Fibroblast of skin of back (primary cell): ENCODE results near the gene TMEM203.

Experiments
- DNase-seq: peaks from one replicate; pipeline ENCODE4 v3.0.0-alpha.2; 2013

TMEM203 gene

DNA sequence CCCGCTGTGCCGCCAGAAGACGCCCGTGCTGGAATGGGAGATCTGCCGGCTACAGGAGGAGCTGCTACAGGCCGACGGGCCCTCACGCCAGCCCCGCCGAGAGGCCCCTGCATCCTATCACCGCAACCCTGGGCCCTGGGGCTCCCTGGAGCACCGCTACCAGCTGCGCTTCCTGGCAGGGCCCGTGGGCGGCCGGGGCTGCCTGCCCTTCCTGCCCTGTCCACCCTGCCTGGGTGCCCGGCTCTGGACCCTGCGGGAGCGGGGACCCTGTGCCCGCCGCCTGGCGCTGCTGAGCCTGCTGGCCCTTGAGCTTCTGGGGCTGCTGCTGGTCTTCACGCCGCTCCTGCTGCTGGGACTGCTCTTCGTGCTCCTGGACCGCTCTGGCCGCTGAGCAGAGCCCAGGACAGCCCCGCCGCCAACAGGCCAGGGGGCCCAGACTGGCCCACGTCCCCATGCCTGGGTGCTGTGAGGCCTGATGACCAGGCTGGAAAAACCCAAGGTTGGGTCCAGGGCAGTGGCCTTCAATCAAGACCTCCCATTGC is 12.8 kb upstream of the TMEM203 start:
- DNase-seq = no peak

DNA sequence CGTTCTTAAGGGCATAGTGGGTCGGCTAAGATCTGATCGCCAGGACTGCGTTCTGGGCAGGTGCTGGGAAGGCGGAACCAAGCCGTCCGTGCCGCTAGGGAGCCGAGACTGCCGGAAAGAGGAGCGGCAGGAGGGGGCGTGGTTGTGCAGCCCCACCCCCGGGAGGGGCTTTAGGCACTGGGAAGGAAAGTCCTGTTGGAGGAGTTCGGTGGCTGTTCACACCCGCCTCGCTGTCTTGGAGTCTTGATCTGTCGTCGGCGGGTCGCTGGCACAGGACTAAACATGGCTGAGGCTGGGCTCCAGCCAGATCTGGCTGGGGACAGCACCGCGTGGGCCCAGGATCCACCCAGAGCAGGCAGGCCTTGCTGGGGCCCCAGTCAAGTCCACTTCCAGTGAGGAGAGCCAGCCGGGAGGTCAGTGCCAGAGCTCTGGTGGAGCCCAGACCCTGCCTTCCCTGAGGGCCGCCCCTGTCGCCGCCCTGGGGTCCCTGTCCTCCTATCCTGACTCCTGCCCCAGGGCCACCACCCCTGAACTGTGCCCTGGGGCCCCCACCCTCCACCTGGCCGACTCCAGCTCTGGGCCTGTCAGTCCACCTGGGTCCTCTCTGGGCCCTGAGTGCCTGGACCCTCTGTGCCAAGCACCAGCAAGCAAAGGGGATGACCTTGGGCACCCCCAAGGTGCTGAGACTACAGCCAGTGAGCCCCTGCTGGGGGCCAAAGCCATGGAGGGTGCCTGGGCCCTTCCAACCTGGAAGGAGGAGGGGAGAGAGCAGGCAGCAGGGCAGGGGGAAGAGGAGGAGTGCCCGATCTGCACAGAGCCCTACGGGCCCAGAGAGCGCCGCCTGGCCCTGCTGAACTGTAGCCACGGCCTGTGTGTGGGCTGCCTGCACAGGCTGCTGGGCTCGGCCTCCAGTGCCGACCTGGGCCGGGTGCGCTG is 12.1 kb upstream of the TMEM203 start:
- DNase-seq = no peak

DNA sequence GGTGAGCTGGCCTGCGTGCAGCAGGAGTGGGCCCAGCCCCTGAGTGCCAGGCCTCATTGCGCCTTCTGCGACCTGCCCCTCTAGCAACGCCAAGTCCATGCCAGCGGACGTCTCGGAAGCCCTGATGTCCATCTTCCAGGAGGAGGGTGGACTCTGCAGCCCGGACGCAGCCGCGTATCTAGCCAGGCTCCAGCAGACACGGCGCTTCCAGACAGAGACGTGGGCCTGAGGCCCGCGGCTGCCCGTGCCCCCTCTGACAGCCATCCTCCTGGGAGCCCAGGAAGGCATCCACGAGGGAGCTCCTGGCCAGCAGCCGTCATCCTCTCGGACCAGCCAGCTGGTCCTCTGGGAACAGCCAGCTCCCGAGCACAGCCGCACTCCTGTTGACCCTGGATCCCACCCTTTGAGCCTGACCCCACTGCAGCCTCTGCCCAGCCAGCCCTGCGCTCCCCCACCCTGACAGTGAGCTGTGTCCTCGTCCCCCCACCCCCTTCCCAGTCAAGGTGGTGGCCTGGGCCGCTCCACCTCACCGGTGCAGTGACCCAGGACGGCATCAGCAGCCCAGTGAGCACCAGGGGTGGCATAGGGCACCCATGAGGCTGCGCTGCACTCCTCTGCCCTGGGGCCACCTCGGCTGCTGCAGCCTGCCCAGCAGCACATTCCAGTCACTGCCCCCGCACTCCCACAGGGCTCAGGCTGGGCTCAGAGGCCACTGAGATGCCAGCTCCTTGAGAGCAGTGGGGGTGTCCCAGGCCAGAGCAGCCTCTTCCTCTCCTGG is 10.9 kb upstream of the TMEM203 start:
- no peak for DNase-seq

DNA sequence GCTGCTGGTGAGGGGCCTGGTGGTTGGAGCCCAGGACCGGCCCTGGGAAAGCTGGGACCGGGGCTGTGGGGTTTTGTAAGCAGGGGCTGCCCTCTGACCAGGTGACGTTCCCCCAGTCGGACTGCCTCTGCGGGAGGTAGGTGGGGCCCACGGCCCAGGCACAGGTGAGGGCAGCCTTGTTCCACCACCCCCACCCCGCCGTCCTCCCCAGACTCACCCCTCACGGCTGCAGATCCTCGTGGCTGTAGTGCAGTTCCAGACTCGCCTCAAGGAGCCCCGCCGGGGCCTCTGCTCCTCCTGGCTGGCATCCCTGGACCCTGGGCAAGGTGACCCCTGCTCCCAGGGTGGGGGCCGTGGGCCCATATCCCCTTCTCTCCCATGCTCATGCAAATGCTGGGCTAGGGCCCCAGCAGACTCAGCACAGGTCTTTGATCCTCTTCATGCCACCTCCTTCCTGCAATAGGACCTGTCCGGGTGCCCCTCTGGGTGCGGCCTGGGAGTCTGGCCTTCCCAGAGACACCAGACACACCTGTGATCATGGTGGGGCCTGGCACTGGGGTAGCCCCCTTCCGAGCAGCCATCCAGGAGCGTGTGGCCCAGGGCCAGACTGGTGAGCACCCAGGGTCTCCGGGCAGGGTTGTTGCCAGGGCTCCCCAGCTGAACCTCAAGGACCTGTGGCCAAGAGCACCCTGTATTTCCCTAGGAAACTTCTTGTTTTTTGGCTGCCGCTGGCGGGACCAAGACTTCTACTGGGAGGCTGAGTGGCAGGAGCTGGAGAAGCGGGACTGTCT is 9.9 kb upstream of the TMEM203 start:
- DNase-seq = no peak

DNA sequence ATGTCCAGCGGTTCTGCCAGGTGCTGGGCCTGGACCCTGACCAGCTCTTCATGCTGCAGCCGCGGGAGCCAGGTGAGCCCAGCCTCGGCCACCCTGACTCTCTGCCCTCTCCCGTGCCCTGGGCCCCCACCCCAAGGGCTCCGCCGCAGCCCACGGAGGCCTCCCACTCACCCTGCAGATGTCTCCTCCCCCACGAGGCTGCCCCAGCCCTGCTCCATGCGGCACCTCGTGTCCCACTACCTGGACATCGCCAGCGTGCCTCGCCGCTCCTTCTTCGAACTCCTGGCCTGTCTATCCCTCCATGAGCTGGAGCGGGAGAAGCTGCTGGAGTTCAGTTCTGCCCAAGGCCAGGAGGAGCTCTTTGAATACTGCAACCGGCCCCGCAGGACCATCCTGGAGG is 9.2 kb upstream of the TMEM203 start:
- no peak for DNase-seq

DNA sequence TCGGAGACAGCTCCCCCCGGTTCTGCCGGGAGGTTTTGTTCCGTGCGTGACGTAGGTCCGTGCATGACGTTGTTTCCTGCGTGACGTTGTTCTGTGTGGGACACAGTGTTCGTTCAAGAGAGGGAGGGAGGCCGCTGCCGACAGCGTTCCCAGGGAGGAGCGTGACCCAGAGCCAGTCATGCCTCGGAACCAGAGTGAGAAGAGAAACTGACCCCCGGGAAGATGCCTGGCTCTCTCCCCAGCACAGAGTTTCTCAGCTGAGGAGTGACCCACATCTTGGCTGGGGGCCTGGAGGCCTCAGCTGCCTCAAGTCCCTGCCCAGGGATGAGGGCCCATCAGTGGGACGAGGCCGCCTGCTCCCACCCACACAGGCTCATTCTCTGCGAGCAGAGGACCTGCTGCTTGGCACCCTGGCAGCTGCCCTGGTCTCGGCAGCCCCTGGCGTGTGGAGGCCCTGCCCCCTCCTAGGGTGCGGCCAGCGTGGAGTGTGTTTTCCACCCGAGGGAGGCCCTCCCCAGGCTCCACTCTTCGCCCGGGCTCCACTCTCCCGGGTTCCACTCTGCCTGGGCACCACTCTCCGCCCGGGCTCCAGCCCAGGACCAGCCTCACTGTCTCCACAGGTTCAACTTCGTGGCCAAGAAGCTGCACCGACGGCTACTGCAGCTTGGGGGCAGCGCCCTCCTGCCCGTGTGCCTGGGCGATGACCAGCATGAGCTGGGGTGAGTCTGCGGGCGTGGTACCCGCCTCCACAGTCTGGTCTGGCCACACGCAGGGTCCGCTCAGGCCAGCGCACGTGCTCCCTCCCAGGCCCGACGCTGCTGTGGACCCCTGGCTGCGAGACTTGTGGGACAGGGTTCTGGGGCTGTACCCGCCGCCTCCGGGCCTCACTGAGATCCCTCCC is 8.0 kb upstream of the TMEM203 start:
- no peak for DNase-seq

DNA sequence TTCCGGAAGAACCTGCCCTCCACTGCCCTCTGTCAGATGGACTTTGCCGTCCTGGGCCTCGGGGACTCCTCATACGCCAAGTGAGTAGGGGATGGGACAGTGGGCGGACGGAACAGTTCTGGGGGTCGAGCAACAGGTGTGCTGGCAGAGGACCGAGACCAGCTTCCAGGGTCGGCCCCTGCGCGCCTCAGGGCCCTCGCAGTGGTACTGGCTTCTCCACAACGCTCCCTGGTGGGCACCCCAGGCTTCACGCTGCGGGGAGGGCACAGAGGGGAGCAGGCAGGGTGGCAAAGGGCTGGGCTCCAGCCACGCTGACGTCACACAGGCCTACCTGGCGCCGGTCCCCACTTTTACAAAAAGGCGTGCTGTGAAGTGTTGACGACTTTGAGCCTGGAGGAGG is 7.1 kb upstream of the TMEM203 start:
- DNase-seq = no peak

DNA sequence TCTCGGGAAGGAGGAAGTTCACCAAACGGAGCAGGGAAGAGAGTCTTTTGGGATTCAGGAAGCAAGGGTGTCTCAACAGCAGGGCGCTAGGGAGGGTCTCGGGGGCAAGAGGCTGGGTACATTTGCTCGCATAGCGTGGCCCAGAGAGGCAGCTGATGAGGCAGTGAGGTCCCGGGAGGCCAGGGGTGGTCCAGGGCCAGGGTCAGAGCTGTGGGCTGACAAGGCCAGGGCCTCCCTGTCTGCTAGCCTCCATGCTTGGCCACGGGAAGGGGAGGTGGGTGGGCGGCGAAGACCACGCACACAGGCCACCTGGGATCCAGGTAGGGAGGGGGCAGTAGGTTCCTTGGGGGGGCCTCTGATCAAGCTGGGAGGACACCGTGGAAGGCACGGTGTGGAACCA is 6.1 kb upstream of the TMEM203 start:
- DNase-seq = no peak

DNA sequence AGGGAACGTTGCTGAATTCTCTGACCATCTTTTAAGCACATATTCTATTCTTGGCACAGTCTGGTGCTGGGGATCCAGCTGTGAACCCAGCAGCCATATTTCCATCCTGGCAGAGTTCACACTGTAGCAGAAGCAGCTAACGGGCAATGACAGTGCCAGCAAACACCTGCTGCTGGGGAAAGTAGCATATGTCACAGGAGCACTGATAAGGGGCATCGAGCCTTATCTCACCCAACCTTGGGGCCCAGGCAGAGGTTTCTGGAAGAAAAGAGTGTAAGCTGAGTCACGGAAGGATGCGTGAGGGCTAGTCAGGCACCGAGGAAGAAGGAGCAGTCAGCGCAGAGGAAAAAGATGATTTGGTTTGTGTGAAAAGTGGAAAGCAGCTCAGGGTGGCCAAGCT is 1.2 kb upstream of the TMEM203 start:
- no peak for DNase-seq

DNA sequence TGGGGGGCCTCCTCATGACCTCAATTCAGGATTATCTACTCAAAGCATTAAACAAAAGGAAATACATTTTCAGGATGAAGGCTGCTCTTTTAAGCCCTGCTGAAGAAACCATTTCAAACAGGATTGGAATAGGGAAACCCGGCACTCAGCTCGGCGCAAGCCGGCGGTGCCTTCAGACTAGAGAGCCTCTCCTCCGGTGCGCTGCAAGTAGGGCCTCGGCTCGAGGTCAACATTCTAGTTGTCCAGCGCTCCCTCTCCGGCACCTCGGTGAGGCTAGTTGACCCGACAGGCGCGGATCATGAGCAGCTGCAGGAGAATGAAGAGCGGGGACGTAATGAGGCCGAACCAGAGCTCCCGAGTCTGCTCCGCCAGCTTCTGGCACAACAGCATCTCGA is 720 bp downstream of the TMEM203 start:
- no peak for DNase-seq

DNA sequence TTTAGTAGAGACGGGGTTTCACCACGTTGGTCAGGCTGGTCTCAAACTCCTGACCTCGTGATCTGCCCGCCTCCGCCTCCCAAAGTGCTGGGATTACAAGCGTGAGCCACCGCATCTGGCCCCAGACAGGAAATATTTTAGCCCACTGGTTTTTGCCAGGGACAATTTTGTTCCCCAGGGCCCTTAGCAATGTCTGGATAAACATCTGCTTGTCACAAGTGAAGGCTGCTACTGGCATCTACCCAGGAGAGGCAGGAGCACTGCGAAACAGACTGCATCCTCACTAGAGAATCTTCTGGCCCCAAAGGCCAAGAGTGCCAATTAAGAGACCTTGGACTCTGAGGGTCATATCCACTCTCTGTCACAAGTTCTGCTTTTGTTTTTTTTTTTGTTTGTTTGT is 2.5 kb downstream of the TMEM203 start:
- DNase-seq = peak; percentile 35

DNA sequence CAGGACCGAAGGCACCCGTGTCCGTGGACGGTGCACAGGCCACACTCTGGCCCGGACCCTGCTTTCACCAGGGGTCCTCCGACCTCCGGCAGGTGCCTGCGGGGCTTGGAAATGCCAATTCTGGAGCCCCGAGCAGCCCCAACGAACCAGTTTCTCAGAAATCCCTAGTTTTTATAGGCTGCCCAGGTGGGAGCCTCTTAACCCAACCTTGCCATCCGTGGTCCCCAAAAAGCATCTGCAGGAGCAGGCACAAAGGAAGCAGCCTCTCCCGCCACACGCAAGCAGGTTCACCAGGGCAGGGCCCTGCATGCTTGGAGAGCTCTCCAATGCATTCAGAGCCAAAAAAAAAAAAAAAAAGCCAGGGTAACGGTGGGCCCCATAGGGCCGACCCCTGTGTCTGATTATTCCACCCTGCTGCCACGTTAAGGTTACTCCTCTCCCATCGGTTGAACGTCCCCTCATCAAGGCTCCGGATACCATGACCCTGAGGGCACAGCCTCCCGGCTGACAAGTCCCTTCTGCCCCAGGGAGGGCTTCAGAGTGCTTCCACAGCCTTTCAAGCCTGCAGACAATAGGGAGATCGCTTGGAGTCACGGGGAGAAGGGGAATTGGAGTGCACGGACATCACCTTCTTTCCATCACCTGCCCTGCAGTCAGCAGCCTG is 4.1 kb downstream of the TMEM203 start:
- no peak for DNase-seq

DNA sequence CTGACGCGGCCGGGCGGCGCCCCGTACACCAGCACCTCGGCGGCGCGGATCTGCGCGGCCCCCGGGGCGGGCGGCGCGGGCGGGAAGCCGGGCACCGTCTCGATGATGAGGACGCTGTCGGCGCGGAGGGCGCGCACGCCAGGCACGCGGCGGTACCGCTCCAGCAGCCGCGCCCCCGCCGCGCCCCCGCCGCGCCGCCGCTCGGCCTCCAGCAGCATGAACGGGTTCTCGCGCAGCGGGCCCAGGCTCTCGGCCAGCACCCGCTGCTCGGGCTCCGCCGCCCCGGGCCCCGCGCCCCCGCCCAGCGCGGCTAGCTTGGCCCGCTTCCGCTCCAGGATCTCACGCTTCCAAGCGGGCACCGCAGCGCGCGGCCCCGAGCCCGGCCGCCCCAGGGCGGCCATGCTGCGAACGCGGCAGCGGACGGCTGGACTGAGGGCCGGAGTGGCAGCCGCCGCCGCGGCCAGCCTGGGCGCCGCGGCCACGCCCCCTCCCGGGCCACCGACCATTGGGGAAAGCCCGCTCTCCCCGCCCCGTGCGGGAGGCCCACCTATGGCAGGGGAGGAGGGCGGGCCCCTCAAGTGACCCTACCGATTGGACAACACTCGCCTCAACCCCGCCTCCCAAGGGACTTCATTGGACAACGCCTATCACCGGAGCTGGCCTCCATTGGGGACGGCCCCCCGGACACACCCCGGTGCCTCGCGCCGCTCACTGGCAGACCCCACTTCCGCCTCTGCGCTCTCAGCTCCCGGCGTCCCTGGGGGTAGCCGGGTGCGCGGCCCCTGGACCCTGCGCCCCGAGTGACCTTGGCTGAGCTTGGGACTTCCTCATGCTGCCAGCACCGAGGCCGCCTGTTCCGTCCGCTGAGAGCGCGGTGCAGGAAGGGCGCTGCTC is 4.9 kb downstream of the TMEM203 start, which contains the start of gene TPRN:
TSS of gene TPRN (minus strand) at position 431 of the 894 bp plus-strand sequence. CDS start at position 401, 30 bp downstream.
- DNase-seq = peak; percentile 99

DNA sequence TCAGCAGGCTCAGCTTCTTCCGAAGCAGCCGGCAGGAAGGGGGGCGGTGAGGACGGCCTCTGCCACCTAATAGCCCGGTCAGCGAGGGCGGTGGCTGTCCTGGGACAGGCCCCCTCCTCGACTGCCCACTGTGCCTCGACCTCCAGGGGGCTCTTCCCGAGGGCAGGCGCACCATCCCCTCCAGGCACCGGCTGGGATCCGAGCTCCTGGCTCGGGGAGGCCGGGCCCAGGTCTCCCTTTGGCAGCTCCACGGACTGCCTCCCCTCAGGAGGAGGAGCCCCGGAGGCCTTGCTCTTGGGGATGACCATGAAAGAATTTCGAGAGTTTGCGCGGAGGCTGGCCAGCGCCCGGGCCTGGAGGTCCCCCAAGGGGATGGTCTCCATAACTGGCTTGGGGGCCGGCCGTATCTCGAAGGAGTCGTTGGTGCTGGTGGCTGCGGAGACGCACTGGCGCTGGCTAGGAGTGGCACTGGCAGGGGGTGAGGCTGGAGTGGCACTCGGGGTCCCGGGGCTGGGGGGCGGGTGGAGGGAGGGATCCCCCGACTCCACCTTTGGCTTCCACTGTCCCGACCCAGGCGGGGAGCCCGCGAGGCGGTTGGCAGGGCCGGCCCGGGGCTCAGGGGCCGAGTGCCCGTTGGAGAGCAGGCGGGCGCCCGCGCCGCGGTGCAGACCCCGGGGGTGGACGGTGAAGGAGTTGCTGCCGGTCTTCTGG is 5.9 kb downstream of the TMEM203 start:
- no peak for DNase-seq

DNA sequence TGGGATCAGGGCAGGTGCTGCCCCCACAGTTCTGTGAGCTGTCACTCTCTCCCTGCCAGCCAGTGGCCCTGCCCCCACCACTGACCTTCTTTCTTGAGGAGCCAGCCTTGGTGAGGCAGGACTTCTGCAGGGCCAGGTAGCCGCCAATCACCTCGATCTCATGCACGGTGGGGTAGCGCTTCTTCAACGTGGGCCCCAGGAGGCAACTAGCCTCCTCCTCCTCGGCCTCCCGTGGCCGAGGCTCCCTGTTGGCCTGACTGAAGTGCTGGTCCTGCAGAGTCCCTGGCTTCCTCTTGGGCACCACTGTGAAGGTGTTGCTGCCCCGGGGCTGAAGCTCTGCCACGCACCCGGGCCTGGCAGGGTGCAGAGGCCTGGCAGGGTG is 6.6 kb downstream of the TMEM203 start:
- DNase-seq = no peak

DNA sequence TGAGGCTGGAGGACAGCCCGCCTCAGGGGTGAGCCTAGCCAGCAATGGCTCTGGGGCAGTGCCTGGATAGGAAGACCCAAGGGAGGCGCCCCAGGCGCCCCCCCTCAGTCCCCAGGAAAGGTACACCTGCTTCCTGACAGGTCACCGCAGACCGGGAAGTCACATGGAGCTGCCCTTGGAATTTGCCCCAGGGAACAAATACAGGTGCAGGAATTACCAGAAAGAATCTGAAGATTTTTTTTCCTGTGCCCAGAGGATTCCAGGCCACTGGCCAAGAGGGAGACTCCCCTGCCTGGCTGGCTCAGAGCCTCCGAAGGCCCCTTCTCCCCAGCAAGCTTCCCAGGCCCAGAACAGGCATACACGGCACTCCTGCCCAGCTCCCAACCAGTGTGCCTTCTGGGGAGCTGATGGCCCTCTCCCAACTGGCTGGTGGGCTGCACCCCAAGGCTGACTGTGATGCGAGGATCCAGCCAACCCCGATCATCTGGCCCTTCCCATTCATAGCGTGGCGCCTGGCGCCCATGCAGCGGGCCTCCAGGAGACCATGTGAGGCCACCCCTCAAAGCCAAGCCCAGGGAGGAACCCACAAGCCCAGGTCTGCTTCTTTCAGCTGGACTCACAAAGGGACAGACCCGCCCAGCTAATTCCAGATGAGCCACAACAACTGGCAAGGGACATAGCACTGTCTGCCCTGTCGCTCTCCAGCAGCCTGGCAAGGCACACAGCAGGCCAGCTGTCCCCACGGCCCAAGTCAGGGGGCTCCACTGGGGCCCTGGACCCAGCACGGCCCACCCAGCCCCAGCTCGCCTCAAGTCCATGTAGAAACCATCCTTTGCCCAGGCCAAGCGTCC is 7.2 kb downstream of the TMEM203 start:
- no peak for DNase-seq

DNA sequence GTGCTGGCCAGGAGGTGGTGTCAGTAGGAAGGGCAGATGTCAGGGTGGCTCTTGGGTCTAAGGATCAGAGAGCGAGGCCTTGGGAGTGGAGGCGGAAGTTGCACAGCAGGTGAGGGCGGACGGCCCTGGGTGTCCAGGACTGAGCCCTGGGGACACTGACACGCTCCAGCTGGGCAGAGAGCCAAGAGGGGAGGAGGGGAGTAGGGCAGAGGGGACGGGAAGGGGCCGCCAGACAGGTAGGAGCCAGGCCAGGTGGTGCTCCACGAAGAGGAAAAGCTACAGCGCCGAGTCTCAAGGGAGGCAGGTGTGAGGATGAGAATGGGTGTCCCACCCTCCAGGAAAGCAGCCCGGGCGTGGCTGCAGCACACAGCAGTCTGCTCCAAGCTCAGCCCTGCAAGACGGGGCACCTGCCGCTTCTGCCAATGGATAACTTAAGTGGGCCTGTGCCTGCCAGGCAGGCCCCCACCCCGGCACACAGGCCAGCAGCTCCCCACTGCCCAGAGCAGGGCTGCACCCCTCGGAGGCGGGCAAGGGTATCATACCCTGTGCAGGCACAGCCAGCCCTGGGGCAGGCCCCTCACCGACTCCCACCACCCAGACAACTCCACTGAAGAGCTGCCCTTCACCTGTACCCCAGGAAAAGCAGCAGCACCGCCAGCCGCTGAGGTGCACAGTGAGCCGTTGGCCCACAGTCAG is 9.8 kb downstream of the TMEM203 start:
- no peak for DNase-seq

DNA sequence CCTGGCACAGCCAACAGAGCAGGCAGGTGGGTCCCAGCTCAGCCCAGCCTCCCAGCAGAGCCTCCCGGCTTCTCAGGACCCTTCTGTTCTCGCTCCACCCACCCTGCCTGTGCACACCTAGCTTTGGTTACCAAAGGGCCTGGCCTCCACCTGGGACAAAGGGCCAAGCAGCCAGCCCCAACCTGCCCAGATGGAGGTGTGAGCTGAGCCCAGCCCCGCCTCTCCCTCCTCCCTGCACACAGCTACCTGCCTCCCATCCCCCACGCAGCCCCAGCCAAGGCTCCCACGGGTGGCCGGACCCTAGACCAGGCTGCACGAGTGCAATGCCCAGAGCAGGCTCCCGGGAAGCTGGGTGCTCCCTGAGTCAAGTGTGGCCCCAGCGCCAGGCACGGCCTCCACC is 10.5 kb downstream of the TMEM203 start:
- DNase-seq = no peak
